Mammary epithelial cell (primary cell): Measurements from ENCODE around the gene ARHGAP5.

Experiments
- EZH2 ChIP-seq: IDR thresholded peaks from 2 replicates; pipeline ENCODE4 v1.6.1; 2012; ENCODE audit warnings: low read length, inconsistent platforms, borderline replicate concordance
- TF ChIP-seq, protein P1 (sequence below), 2 donors: IDR thresholded peaks in 1 of 2; conservative IDR thresholded peaks in 1 of 2; 2 replicates each; pipeline ENCODE4 v1.5.1; 2011 to 2012; ENCODE audit warnings: inconsistent platforms in 2 of 2, low read length in 2 of 2, mild to moderate bottlenecking in 2 of 2, control low read depth in 1 of 2, low read depth in 1 of 2; ENCODE audit not compliant: insufficient read depth in 1 of 2; ENCODE audit errors: extremely low read depth in 1 of 2

DNA sequence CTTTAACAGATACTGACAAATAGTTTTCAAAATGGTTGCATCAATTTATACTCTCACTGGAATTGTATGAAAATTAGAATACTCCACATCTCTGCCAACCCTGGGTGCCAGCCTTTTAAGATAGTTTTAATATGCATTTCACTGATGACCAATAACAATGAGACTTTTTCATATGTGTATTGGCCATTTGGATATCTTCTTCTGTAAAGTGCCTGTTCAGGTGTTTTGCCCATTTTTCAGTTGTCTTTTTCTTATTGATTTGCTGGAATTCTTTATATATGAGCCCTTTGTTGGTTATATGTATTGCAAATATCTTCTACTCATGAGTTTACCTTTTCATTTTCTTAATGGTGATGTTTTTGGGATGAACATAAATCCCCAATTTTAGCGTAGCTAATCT, 108.0 kb downstream of the ARHGAP5 start:
- TF ChIP-seq, protein P1, sequence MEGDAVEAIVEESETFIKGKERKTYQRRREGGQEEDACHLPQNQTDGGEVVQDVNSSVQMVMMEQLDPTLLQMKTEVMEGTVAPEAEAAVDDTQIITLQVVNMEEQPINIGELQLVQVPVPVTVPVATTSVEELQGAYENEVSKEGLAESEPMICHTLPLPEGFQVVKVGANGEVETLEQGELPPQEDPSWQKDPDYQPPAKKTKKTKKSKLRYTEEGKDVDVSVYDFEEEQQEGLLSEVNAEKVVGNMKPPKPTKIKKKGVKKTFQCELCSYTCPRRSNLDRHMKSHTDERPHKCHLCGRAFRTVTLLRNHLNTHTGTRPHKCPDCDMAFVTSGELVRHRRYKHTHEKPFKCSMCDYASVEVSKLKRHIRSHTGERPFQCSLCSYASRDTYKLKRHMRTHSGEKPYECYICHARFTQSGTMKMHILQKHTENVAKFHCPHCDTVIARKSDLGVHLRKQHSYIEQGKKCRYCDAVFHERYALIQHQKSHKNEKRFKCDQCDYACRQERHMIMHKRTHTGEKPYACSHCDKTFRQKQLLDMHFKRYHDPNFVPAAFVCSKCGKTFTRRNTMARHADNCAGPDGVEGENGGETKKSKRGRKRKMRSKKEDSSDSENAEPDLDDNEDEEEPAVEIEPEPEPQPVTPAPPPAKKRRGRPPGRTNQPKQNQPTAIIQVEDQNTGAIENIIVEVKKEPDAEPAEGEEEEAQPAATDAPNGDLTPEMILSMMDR (conservative IDR thresholded peaks at IDR 0.05 in 1 of 2, IDR thresholded peaks at IDR 0.05 in 1 of 2; ENCODE audit: extremely low read depth in 1 of 2, insufficient read depth in 1 of 2, low read depth in 1 of 2, low read length in 2 of 2): no peak
- TF ChIP-seq EZH2: no peak
